Stimulated activated CD8-positive, alpha-beta memory T cell treated with anti-CD3 and anti-CD28 coated beads, Interleukin-7, amount 100 ng/mL, for 4 hours (primary cell): Measurements from ENCODE around the gene XKR3.
"Not testable (repeated sequence)": the region's sequence is repeated elsewhere in the genome, so short reads cannot be mapped to it uniquely, and the experiment has no call there.

Source experiments
- DNase-seq, 2 donors: peaks; one replicate each; pipeline ENCODE4 v3.0.0-alpha.2; 2020; ENCODE audit warnings: low read depth in 2 of 2

The XKR3 gene

GRCh38 chr22:16824716-16825687 is at the start of gene XKR3:
TSS of gene XKR3 (minus strand) at chr22:16825411. CDS start at chr22:16808073, 17,338 bp downstream.
- DNase-seq, result no peak

- not testable (repeated sequence) for DNase-seq
Measured at GRCh38 chr22:16869640-16870039, 44.4 kb upstream of the XKR3 start.

DNA sequence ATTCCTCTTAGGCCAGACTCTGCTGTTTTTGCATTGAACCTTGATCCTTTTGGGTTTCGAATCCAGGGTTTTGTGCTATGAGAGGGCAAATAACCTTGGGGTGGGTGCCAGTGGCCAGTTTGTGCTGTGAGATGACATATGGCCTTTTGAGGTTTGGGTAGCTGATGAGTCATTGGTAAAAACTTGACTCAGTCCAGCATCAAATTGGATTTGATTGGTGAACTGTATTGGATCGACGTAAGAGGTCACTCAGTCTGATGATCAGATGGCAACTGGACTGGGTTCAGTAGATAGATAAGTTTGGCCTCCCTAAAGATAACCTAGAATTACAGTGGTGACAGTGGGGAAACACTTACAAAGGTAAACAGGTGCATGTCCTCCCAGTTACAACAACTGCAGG is 41.0 kb upstream of the XKR3 start:
- DNase-seq, result no peak

GRCh38 chr22:16856851-16857250 is 31.6 kb upstream of the XKR3 start:
- DNase-seq, result not testable (repeated sequence)

DNA sequence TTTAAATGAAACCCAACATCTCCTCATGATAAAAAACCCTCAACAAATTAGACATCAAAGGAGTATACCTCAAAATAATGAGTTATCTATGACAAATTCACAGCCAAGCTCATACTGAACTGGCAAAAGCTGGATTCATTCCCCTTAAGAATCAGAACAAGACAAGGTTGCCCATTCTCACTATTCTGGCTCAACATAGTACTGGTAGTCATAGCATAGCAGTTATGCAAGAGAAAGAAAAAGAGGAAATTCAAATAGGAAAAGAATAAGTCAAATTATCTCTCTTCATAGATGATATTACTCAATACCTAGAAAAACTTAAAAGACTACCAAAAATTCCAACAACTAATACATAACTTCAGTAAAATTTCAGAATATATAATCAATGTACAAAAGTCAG is 29.4 kb upstream of the XKR3 start:
- no peak for DNase-seq

GRCh38 chr22:16851268-16851996 is 26.2 kb upstream of the XKR3 start:
- DNase-seq, result not testable (repeated sequence)

DNA sequence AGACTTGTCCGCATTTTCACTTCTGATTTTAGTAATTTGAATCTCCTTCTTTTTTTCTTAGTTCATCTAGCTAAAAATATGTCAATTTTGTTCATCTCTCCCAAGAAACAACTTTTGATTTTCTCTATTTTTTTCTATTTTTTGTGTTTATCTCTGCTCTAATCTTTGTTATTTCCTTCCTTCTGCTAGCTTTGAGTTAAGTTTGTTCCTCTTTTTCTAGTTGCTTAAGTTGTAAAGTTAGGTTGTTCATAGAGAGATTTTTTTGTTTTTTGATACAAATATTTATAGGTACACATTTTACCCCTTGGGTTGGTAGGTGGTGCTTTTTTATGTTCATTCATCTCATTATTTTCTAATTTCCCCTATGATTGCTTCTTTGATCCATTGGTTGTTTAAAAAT is 22.1 kb upstream of the XKR3 start:
- no peak for DNase-seq

DNA sequence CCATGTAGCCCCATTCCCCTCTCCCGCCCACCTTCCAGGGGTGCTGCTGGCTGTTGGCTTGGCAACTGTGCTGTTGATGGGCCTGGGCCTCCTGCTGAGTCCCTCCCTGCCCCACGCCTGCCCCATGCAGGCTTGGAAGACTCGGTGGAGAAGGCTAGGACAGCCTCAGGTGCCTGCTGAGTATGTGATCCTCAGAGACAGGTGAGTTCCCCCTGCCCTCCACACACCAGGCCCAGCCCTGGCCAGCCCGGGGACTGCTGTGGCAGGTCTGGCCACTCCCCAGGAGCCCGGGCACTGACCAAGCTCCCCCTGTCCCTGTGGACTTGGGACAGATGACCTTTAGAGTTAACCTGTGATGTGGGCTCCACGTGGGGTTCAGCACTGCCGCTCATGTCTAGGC is 20.7 kb upstream of the XKR3 start:
- no peak for DNase-seq

DNA sequence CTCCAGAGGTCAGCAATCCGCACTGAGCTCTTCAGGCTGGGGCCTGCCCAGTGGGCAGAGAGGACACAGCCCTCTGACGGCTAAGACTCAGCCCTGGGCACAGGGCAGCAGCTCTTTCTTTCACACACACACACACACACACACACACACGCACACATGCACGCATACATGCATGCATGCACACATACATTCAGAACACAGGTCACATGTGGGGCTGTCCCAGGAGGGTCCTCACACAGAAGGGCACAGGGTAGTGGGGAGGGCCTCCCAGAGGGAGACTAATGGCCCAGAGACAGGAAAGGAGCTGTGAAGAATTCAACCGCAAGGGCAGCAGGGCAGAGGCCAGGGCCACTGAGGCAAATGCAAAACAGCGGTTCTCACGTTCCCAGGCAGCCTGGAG is 20.3 kb upstream of the XKR3 start:
- no peak for DNase-seq

GRCh38 chr22:16844529-16844928 is 19.3 kb upstream of the XKR3 start:
- DNase-seq, result no peak

DNA sequence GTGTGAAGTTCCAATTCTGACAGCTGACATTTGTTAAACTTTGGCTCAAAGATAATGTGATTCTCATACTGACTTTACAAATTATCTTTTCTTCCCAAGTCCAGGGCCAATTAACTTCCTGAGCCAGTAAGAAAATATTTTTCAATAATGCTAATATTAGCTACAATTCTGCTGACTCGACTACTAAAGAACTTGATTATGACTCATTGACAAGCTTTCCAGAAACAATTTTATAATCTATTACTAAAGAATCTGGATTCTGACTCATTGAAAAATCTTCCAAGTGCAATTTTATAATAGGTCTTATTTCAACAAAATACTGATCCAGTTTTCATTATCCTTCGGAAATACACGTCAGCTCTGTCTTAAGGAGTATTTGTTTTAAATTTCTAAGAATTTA is 12.9 kb upstream of the XKR3 start:
- no peak for DNase-seq

GRCh38 chr22:16834971-16835370 is 9.8 kb upstream of the XKR3 start:
- DNase-seq, result no peak

- DNase-seq, result no peak
Measured at GRCh38 chr22:16831257-16831656, 6.0 kb upstream of the XKR3 start.

DNA sequence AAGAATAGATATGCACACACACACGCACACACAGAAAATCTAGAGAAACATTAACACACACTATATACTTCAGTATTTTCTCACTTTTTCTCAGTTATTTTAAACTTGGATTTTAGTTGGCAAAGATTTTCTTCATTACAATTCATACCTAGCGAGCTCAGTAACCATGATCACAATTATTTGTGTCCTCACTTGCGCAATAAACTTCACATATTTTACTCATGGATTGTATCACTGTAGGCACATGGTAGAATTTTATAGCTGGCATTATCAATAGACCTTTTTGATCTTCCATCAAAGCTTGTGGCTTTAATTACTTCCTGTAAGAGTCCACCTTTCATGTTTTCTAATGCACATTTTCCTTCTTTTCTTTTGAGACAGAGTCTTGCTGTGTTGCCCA is 4.8 kb upstream of the XKR3 start:
- no peak for DNase-seq

- DNase-seq, result no peak
Measured at GRCh38 chr22:16828876-16829275, 3.7 kb upstream of the XKR3 start.

GRCh38 chr22:16827506-16827905 is 2.3 kb upstream of the XKR3 start:
- DNase-seq, result no peak

GRCh38 chr22:16819249-16819648 is 6.0 kb downstream of the XKR3 start:
- no peak for DNase-seq

DNA sequence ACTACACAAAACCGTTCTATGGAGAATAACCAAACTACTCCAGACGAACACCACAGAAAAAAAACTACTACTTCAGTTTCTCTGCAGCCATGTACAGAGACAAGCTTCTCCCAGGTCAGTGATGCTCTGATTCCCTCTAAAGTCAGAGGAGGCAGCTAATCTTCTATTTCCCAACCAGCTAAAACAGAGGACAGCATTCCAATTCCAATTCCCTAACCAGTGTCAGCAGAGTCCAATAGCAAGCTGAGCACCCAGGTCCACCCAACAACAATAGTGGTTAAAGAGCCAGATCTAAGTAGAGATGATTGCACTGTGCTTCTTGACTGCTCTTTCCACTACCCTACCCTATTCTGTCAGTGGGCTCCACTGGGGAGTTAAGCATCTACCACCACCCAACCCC is 6.7 kb downstream of the XKR3 start:
- DNase-seq, result no peak

DNA sequence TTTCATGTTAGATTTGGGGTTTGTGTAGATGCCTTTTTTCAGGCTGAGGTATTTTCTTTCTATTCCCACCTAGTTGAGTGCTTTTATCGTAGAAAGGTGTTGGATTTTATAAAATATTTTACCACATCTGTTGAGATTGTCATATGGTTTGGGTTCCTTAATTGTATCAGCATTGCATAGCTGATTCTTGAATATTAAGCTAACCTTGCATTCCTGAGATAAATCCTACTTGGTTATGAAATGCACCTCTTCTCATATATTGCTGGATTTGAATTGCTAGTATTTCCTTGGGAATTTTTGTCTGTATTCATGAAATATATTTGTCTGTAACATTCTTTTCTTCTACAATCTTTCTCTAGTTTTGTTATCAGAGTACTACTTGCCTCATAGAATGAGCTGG is 10.1 kb downstream of the XKR3 start:
- DNase-seq, result no peak

GRCh38 chr22:16810188-16810802 is 14.9 kb downstream of the XKR3 start:
- no peak for DNase-seq

DNA sequence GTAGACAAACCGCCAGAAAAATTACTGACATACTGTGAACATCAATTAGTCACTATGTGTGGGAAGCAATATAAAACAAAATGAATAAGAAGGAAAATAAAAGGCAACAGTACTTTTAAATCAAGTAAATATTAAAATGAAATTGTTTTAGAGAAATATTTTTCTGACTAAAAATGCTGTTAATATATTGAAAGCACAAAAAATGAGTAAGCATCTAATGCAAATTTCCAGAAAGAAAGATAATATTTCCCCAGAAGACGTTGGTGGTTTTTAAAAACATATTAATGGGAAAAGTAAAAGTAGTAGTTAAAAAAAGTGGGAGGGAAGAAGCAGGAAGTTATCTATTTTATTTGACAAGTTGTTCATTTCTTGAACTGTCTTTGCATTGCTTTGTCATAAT is 16.5 kb downstream of the XKR3 start:
- DNase-seq, result no peak

- DNase-seq, result no peak
Measured at GRCh38 chr22:16807109-16807508, 18.1 kb downstream of the XKR3 start.

DNA sequence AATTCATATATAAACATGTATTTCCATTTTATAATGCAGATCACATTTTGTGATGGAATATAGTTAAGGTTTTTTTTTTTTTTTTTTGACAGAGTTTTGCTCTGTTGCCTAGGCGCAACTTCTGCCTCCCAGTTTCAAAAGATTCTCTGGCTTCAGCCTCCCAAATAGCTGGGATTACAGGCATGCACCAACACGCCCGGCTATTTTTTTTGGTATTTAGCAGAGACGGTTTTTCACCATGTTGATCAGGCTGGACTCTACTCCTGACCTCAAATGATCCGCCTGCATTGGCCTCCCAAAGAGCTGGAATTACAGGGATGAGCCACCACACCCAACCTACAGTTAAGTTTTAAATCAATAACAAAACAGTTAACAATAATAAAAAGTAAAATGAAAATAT is 18.8 kb downstream of the XKR3 start:
- no peak for DNase-seq
